NCI-H2227 (cell line): ENCODE results near the gene AMACR.
A peak's percentile ranks its signal among the peaks of the same experiment; 100 is the strongest.

ENCODE experiments used
- DNase-seq: peaks from one replicate; lab custom pipeline; 2025; ENCODE audit not compliant: unreplicated experiment; lab: John Stamatoyannopoulos, UW

The AMACR gene

GRCh38 chr5:34008802-34009201 is 952 bp upstream of the AMACR start:
- DNase-seq = no peak

DNA sequence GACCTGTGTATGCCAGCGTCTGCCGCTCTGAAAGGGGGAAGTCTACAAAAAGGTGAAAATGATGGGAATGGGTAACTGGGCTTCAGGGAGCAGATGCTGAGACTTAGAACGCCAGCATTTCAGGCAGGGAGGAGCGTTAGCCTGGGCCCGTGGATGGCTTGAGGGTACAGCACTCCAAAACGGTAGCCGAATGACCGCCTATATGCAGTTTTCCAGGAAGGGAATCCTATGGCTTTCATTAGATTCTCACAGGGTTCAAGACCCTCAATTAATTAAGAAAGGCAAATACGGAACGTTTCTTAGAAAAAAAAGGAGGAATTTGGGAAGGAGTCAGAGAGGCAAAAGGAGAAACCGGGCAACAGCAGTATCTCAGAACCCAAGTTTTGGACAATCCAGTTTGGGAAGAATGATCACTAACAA is 639 bp downstream of the AMACR start:
- peak; percentile 58 for DNase-seq

- DNase-seq = no peak
Measured at GRCh38 chr5:34005681-34006080, 2.2 kb downstream of the AMACR start.

DNA sequence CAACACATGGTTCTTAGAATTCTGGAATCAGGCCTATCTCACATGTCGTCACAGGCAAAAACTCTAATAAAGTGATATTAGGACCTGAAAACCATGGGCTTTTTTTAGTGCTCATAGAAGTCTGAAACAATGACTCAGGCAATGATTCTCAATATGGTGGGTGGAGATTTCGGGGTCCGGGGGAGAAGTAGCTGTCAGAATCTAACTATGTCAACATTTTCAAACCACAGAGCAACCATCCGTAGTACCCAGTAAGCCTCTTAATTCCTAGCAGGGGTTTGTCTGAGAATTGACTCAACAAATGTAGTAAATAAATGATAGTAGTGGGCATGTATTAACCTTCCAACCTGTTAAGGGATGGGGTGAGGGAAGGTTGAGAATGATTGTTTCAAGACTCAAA is 2.6 kb downstream of the AMACR start:
- no peak for DNase-seq

DNA sequence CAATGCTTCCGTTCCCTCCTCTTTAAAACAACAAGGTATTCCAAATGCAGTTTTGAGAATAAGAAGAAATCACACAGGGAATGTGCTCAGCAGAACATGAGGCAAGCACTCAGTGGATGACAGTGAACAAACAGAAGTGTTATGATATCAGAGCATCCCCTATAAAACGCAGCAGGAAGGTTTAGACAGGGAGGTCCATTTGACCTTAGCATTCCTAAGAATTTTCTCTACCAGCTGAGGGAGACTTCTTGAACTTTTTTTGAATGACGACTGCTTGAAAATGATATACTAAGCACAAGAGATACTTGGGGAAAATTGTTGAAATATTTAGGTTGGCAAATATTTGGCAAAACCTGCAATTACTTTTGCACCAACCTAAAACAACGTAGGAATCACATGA is 3.9 kb downstream of the AMACR start:
- DNase-seq = no peak

GRCh38 chr5:34002629-34003328 is 5.1 kb downstream of the AMACR start:
- no peak for DNase-seq

DNA sequence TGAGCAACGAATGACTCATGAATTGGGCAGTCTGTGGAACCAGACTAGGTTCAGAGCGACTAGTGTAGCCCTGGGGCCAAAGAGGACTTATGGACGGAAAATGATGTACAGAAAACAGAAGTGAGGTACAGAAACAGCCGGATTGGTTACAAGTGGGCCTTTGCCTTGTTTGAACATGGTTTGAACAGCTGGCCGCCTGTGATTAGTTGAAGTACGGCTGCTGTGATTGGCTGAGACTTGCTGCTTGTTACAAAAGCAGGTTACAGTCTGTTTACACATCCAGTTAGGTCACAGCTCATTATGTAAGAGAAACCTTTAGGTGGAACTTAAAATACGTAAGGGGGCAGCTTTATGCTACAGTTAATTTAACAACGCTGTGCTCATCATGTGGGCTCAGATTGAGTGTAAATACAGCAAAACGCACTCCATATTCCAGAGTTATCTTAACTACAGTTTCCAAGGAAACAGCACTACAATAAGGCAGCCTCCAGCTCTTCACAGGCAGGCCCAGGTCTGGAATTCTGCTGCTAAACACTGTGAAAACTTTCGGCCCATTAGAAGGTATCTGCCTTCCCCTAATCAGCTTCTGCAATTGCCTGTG is 6.5 kb downstream of the AMACR start:
- DNase-seq = peak; percentile 85

GRCh38 chr5:33999978-34000377 is 7.9 kb downstream of the AMACR start:
- DNase-seq = no peak

DNA sequence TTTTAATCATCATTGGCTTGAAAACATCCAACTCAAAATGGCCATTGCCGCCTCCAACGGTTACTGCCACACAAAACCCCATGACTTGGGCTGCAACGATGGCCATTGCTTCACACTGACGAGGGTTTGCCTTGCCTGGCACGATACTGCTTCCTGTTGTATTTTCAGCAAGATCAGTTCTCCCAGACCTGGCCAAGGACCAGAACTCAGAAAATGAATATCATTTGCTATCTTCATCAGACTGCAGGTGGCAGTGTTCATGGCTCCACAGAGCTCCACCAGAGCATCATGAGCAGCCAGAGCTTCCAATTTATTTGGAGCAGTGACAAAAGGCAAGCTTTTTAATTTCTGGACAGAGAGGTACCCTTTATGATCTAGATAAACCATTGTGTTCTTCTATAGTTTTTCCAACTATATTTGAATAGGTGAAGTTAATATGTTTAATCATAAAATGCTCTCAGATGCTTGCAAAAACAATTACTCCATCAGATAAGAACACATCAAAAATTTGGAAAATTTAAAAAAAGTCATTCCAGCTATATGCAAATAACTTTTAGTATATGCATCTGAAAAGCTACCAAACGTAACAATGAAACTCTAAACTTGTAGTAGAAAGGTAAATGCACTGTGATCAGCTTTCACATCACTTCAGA is 10.4 kb downstream of the AMACR start:
- peak; percentile 74 for DNase-seq

DNA sequence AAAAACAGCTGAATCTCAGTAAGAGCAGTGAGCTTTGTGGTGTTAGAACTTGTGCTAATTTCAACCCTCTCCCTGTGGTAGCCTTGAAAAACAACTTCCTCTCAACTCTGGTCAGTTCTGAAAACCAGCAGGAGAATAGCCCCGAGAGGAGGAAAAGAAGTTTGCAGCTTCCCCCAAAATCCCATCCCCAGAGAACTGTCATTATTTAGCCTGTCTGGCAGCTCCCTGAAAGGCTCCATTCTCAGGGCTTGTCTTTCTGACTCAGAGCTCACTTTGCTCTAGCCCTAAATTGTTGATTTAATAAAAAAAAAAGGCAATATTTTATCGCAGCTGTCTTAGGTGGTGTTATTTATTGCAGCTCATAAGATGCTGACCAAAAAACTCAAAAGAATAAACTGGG is 12.0 kb downstream of the AMACR start:
- no peak for DNase-seq

- DNase-seq = no peak
Measured at GRCh38 chr5:33994845-33995244, 13.0 kb downstream of the AMACR start.

DNA sequence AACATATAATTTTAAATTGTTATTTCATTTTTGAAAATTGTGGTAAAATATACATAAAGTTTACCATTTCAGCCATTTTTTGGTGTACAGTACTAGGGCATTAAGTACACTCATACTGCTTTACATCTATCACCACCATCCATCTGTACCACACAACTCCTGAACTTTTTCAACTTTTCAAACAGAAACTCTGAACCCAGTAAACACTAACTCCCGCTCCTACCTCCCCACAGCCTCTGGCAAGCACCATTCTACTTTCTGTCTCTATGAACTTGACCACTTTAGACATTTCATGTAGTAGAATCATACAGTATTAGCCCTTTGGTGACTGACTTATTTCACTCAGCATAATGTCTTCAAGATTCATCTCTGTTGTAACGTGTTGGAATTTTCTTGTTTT is 15.0 kb downstream of the AMACR start:
- DNase-seq = no peak

GRCh38 chr5:33985447-33985846 is 22.4 kb downstream of the AMACR start:
- DNase-seq = no peak

- DNase-seq = no peak
Measured at GRCh38 chr5:33984671-33985124, 23.2 kb downstream of the AMACR start, which contains the start of gene SLC45A2. Gene SLC45A2, minus strand, starts transcription at chr5:33984693. Its CDS starts 110 bp downstream, at chr5:33984583.

GRCh38 chr5:33984178-33984577 is 23.7 kb downstream of the AMACR start:
- DNase-seq = no peak

DNA sequence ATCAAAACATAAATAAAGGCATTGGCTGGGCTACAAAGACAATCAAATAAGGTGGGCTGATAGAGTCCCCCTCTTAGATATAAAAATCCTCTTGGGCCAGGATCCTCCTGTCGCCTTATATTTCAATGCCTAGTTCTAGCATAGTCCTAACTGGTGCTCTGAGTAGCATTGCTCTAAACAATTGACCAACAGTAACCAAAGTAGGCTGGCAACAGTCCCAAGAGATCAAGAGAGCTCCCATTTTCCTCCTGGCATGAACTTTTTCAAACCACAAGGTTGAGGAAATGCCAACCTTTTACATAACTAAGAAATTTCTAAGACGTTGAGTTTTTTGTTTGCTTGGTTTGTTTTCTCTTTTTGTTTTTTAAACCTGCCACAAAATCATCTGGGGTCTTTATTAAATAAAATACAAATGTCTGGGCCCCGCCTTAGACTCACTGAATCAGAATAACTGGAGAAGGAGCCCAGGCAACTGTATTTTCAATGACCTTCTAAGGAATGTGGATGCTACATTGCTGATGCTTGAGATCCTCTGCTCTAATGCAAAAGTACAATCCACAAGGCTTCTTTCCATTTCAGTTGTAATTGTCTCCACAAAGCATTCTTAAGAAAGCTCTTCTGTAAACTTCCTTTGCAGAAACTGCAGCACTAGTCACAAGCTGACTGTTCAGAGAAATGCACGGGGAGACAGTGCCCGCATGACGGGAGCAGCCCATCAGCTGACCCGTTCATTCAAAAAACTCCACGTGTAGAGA is 26.3 kb downstream of the AMACR start:
- no peak for DNase-seq

DNA sequence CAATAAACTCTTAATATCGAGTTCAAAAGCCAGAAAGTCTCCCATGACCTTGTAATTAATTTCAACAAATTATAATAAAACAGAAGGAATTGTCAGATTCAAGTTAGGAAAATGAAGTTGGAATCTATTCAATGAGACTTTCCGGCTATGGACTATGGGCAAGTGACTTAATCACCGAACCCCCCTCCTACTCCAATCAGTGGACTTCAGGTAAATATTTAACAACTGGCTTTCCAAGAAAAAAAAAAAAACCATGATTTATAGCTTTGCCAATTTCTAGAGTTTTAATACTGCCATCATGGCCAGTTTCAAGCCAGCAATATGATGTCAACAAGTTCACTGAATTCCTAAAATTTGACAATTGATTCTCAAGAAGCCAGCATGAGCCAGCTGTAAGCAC is 27.8 kb downstream of the AMACR start:
- DNase-seq = no peak

DNA sequence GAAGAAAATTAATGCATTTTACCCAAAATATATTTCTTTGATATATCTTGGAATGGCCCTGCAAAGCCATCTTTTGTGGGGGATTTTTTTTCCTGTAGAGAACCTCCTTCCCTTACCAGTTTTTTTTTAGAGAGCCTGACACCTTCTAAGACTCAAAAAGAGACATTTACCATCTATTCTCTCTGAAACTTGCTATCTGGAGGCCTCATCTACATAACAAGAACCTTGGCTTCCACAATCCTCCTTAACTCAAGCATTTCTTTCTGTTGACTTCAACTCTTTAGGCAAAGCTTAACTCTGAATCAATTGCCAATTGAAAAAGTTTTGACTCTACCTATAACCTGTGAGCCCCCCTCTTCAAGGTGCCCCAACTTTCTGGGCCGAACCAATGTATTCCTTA is 29.5 kb downstream of the AMACR start:
- DNase-seq = no peak

- DNase-seq = no peak
Measured at GRCh38 chr5:33976307-33976706, 31.5 kb downstream of the AMACR start.

DNA sequence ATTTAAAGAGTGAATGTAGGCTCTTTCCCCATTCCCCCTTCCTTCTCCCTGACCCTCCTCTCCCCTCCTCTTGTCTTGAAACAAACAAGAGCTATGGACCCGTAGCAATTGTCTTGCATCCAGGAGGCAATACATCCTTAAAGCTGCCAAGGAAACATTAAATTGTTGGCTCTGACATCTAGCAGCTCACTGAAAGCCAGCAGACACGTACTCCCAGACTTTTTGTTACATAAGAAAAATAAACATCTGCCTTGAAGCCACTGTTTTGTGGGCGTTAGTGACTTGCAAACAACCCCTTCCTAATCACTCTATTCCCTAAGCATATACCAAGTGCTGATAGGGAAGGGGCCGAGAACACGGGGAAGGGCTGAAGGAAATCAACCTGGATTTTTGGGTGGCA is 32.0 kb downstream of the AMACR start:
- DNase-seq = no peak

DNA sequence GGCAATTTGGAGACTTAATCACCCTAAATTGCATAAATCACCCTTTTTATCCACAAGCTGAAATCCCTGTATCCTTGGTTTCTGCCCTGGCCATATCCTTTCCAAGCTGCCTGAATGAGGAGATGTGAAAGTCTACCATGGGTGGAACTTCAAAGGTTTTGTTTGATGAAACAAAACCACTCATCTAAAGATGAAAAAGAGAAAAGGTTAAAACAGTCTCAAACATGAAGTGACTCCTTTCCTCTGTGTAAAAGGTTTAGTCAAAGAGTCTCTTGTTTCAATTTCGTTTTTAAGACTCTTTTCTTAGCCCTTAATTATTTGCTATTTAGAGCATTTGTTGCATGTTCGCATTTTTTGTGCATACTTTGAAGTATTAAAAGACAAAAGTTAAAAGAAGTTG is 34.6 kb downstream of the AMACR start:
- DNase-seq = no peak
